Small intestine (tissue), 7 donors: Measurements from ENCODE around the gene NCR3LG1. TPM values are rescaled to one million over a fixed set of nuclear protein-coding genes. Genes with fewer than 3 reads are reported as not detected.

Experiments
- DNase-seq, 2 donors: peaks; one replicate each; pipeline versions ENCODE4 v3.0.0 to v3.0.0-alpha.2; 2013
- FAIRE-seq: peaks from 2 replicates; lab custom pipeline; 2012; peaks lifted over from hg19 to GRCh38; lab: Jason Lieb, UNC
- H3K27ac ChIP-seq, 3 donors: one replicate each; pipeline ENCODE4 v1.5.1; 2013; ENCODE audit warnings: low read length in 2 of 3, mild to moderate bottlenecking in 2 of 3, control low read depth in 1 of 3, inconsistent platforms in 1 of 3, low read depth in 1 of 3, moderate library complexity in 1 of 3
- H3K27me3 ChIP-seq, 3 donors: one replicate each; pipeline ENCODE4 v1.6.1; 2013; ENCODE audit warnings: low read length in 3 of 3, inconsistent platforms in 1 of 3; ENCODE audit not compliant: control insufficient read depth in 3 of 3, insufficient read depth in 3 of 3
- H3K36me3 ChIP-seq, 3 donors: one replicate each; pipeline ENCODE4 v1.6.1; 2013; ENCODE audit warnings: low read length in 3 of 3, inconsistent platforms in 1 of 3, low read depth in 1 of 3, mild to moderate bottlenecking in 1 of 3, moderate library complexity in 1 of 3; ENCODE audit not compliant: control insufficient read depth in 3 of 3, insufficient read depth in 2 of 3
- H3K4me1 ChIP-seq, 3 donors: one replicate each; pipeline ENCODE4 v1.6.1; 2013; ENCODE audit warnings: low read length in 2 of 3, inconsistent platforms in 1 of 3, low read depth in 1 of 3, mild to moderate bottlenecking in 1 of 3, moderate library complexity in 1 of 3; ENCODE audit not compliant: control insufficient read depth in 3 of 3, insufficient read depth in 2 of 3
- H3K4me3 ChIP-seq, 3 donors: one replicate each; pipeline ENCODE4 v1.5.1; 2013; ENCODE audit warnings: low read length in 3 of 3, control low read depth in 1 of 3, inconsistent platforms in 1 of 3, low read depth in 1 of 3, mild to moderate bottlenecking in 1 of 3, moderate library complexity in 1 of 3
- H3K9me3 ChIP-seq, 2 donors: one replicate each; pipeline ENCODE4 v1.6.1; 2013; ENCODE audit warnings: low read depth in 1 of 2, low read length in 1 of 2; ENCODE audit not compliant: control insufficient read depth in 2 of 2, insufficient read depth in 1 of 2
- WGBS, 3 donors: extraction: QIAGEN DNeasy Blood & Tissue Kit; methylation state at CpG; one replicate each; pipeline ENCODE4 v1.1.7; 2013; 5-methylcytosine and 5-hydroxymethylcytosine counted together
- polyA plus RNA-seq, 4 donors: library from polyadenylated mRNA; stranded (reverse) in 3 of 4; unstranded in 1 of 4; fragments of 200-250 nt in 3 of 4; fragments of 120-200 nt in 1 of 4; gene quantifications; one replicate each; pipeline versions ENCODE4 v1.2.1 to v1.2.3, GENCODE V29; 2013
- donor health status: healthy with polysubstance abuse.
- donor health status: control.
- donor health status: control.
- donor health status: Bipolar disorder and iron deficiency.
- donor health status: healthy.

NCR3LG1 gene
- polyA plus RNA-seq, 4 donors = 0.22 to 19.8 (median 2.7) TPM

- no peaks in the 10 kb centered on the region for H3K4me1 ChIP-seq
- 89 to 95% (median 93%) methylated on average over 3 of the region's 3 CpGs for WGBS, 3 donors
- H3K36me3 ChIP-seq = peaks cover 7 to 49% (median 40%) of the 10 kb centered on the region in 3 donors
- H3K27ac ChIP-seq = no peak overlapping the region
- H3K4me3 ChIP-seq = no peak overlapping the region
- DNase-seq (no peak), FAIRE-seq (no peak)
- H3K9me3 ChIP-seq = peaks cover 0 to 39% of the 10 kb centered on the region in 2 donors
- H3K27me3 ChIP-seq = no peaks in the 10 kb centered on the region
Measured at GRCh38 chr11:17376493-17376892, 24.9 kb downstream of the NCR3LG1 start.

GRCh38 chr11:17378655-17379054, 27.1 kb downstream of the NCR3LG1 start:
- H3K9me3 ChIP-seq = peaks cover 0 to 18% of the 10 kb centered on the region in 2 donors
- no peak overlapping the region for H3K4me3 ChIP-seq
- H3K27me3 ChIP-seq = no peaks in the 10 kb centered on the region
- peaks cover 0 to 43% (median 19%) of the 10 kb centered on the region in 3 donors for H3K36me3 ChIP-seq
- FAIRE-seq (no peak), DNase-seq (no peak)
- no peaks in the 10 kb centered on the region for H3K4me1 ChIP-seq
- 66 to 79% (median 71%) methylated on average over 2 of the region's 2 CpGs for WGBS, 3 donors
- H3K27ac ChIP-seq = no peak overlapping the region

GRCh38 chr11:17379383-17380180, 28.0 kb downstream of the NCR3LG1 start:
- Histone ChIP-seq H3K4me3 (no peak overlapping the region), H3K4me1 (no peaks in the 10 kb centered on the region), H3K9me3 (peaks cover 0 to 9% of the 10 kb centered on the region in 2 donors), H3K27me3 (no peaks in the 10 kb centered on the region), H3K27ac (no peak overlapping the region), H3K36me3 (peaks cover 0 to 42% (median 17%) of the 10 kb centered on the region in 3 donors)
- FAIRE-seq = no peak
- DNase-seq = no peak
- WGBS, 3 donors = 87 to 92% (median 87%) methylated on average over 7 of the region's 7 CpGs

GRCh38 chr11:17381156-17381555, 29.6 kb downstream of the NCR3LG1 start:
- 66 to 78% (median 76%) methylated on average over 4 of the region's 4 CpGs for WGBS, 3 donors
- no peak for FAIRE-seq
- Histone ChIP-seq H3K27ac (no peak overlapping the region), H3K9me3 (peaks cover 0 to 9% of the 10 kb centered on the region in 2 donors), H3K4me1 (no peaks in the 10 kb centered on the region), H3K4me3 (no peak overlapping the region), H3K36me3 (peaks cover 0 to 46% (median 13%) of the 10 kb centered on the region in 3 donors), H3K27me3 (no peaks in the 10 kb centered on the region)
- no peak for DNase-seq

- Histone ChIP-seq H3K9me3 (peaks cover 0 to 9% of the 10 kb centered on the region in 2 donors), H3K4me1 (no peaks in the 10 kb centered on the region), H3K27ac (no peak overlapping the region), H3K27me3 (no peaks in the 10 kb centered on the region), H3K4me3 (no peak overlapping the region), H3K36me3 (peaks cover 0 to 49% (median 11%) of the 10 kb centered on the region in 3 donors)
- WGBS, 3 donors = 69 to 80% (median 74%) methylated on average over 8 of the region's 8 CpGs
- no peak for DNase-seq
- FAIRE-seq = no peak
Measured at GRCh38 chr11:17382046-17382728, 30.6 kb downstream of the NCR3LG1 start.

- FAIRE-seq (no peak), DNase-seq (no peak)
- peaks cover 0 to 47% (median 8%) of the 10 kb centered on the region in 3 donors for H3K36me3 ChIP-seq
- H3K27ac ChIP-seq = no peak overlapping the region
- peaks cover 0 to 5% of the 10 kb centered on the region in 2 donors for H3K9me3 ChIP-seq
- H3K4me3 ChIP-seq = no peak overlapping the region
- no peaks in the 10 kb centered on the region for H3K27me3 ChIP-seq
- WGBS, 3 donors = 88 to 100% (median 94%) methylated on average over 1 of the region's 1 CpG
- no peaks in the 10 kb centered on the region for H3K4me1 ChIP-seq
Measured at GRCh38 chr11:17383461-17383860, 31.9 kb downstream of the NCR3LG1 start.

- H3K27ac ChIP-seq = no peak overlapping the region
- FAIRE-seq (no peak), DNase-seq (peak; percentile 83 to 85)
- H3K9me3 ChIP-seq = no peaks in the 10 kb centered on the region
- peaks cover 0 to 42% (median 5%) of the 10 kb centered on the region in 3 donors for H3K36me3 ChIP-seq
- H3K4me3 ChIP-seq = no peak overlapping the region
- no peaks in the 10 kb centered on the region for H3K4me1 ChIP-seq
- WGBS, 3 donors = 46 to 50% (median 47%) methylated on average over 6 of the region's 6 CpGs
- no peaks in the 10 kb centered on the region for H3K27me3 ChIP-seq
Measured at GRCh38 chr11:17384002-17384511, 32.5 kb downstream of the NCR3LG1 start.

GRCh38 chr11:17385492-17385891, 33.9 kb downstream of the NCR3LG1 start:
- Histone ChIP-seq H3K27ac (no peak overlapping the region), H3K36me3 (peaks cover 0 to 31% (median 5%) of the 10 kb centered on the region in 3 donors), H3K27me3 (no peaks in the 10 kb centered on the region), H3K4me3 (no peak overlapping the region), H3K4me1 (peaks cover 0 to 4% (median 0%) of the 10 kb centered on the region in 3 donors), H3K9me3 (no peaks in the 10 kb centered on the region)
- 74 to 81% (median 80%) methylated on average over 5 of the region's 5 CpGs for WGBS, 3 donors
- FAIRE-seq (no peak), DNase-seq (no peak)
